ENCODE results near the gene ZNF521. TPM values are rescaled to one million over a fixed set of nuclear protein-coding genes. Genes with fewer than 3 reads are reported as not detected.

The ZNF521 gene
- total and polyA plus RNA-seq, 2 of the 13 experiments (the other 11 are each of a cell fraction or from before 2014, with no cell fraction given) = 0.02 TPM; not detected in 1

- CTCF ChIA-PET (ENCODE audit: low intra/inter-chr PET ratio, low total read pairs) = no interaction called here
- H3K4me3 ChIP-seq (replicated peaks in 1 of 3; ENCODE audit: insufficient read depth in 1 of 3, low read depth in 2 of 3, low read length in 3 of 3) = no peak overlapping the region
- no peaks in the 10 kb centered on the region for H3K27me3 ChIP-seq (ENCODE audit: control insufficient read depth in 1 of 2, insufficient read depth in 2 of 2, low read length in 2 of 2)
- ATAC-seq (no peak), FAIRE-seq (no peak), DNase-seq (ENCODE audit: low spot score) (no peak)
- no peak overlapping the region for H2AFZ ChIP-seq (ENCODE audit: low read length)
- no peak overlapping the region for H3K9ac ChIP-seq (ENCODE audit: insufficient read depth, low read depth, low read length)
- in situ Hi-C loops (cut with HindIII; ENCODE audit: extremely low pct_ligation_motif_present, low pct_unique_long_range_greater_than_20kb) = no loop called here
- H3K27ac ChIP-seq (ENCODE audit: extremely low read length, insufficient read depth, low read length) = no peak overlapping the region
- no TSS peak for BruUV-seq (replicated peaks)
- H4K20me1 ChIP-seq (ENCODE audit: insufficient read depth, low read length) = no peaks in the 10 kb centered on the region
- H3K4me1 ChIP-seq (ENCODE audit: insufficient read depth, low read length) = no peaks in the 10 kb centered on the region
- POLR2A ChIA-PET = no interaction called here
- H3K4me2 ChIP-seq (ENCODE audit: low read depth, low read length) = no peak overlapping the region
- H3K9me3 ChIP-seq (ENCODE audit: low read length) = no peaks in the 10 kb centered on the region
- no peaks in the 10 kb centered on the region for H3K36me3 ChIP-seq (replicated peaks in 1 of 2; ENCODE audit: control insufficient read depth in 1 of 2, insufficient read depth in 2 of 2, low read length in 2 of 2)
- TF ChIP-seq, protein P1, sequence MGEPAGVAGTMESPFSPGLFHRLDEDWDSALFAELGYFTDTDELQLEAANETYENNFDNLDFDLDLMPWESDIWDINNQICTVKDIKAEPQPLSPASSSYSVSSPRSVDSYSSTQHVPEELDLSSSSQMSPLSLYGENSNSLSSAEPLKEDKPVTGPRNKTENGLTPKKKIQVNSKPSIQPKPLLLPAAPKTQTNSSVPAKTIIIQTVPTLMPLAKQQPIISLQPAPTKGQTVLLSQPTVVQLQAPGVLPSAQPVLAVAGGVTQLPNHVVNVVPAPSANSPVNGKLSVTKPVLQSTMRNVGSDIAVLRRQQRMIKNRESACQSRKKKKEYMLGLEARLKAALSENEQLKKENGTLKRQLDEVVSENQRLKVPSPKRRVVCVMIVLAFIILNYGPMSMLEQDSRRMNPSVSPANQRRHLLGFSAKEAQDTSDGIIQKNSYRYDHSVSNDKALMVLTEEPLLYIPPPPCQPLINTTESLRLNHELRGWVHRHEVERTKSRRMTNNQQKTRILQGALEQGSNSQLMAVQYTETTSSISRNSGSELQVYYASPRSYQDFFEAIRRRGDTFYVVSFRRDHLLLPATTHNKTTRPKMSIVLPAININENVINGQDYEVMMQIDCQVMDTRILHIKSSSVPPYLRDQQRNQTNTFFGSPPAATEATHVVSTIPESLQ (CRISPR knock-in tag; conservative IDR thresholded peaks at IDR 0.05) = no peak
- intact Hi-C loops (cut with micrococcal nuclease; ENCODE audit: unreplicated experiment) = no loop called here
- H3K79me2 ChIP-seq (ENCODE audit: insufficient read depth, low read length) = no peaks in the 10 kb centered on the region
These were observed 41.9 kb downstream of the ZNF521 start for GRCh38 chr18:25310045-25310444.

DNA sequence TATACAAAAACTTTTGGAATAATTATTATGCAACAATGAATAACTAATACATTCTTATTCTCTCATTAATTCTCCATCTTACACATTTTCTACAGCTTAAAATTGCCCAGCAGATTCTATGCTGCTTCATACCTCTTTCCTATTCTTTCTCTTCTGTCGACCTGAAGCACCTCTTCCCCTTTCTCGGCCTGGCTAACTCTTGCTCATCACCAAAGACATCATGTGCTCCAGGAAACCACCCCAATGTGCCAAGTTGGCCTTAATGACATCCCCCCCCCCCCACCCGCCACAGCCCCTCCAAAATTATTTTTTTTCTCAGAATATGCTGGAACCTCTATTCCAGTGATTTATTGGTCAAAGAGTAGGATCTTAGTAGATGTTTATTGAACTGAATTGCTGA is 43.6 kb downstream of the ZNF521 start:
- H3K27me3 ChIP-seq (ENCODE audit: control insufficient read depth in 1 of 2, insufficient read depth in 2 of 2, low read length in 2 of 2) = no peaks in the 10 kb centered on the region
- no peak for ATAC-seq
- H4K20me1 ChIP-seq (ENCODE audit: insufficient read depth, low read length) = no peaks in the 10 kb centered on the region
- intact Hi-C loops (cut with micrococcal nuclease; ENCODE audit: unreplicated experiment) (loop anchor here (10.0 kb wide), 1 partner anchor 64 kb away; no protein-coding TSS in a partner anchor), in situ Hi-C loops (cut with HindIII; ENCODE audit: extremely low pct_ligation_motif_present, low pct_unique_long_range_greater_than_20kb) (no loop called here)
- CTCF ChIA-PET (ENCODE audit: low intra/inter-chr PET ratio, low total read pairs) = no interaction called here
- no peak for FAIRE-seq
- BruUV-seq (replicated peaks) = no TSS peak
- TF ChIP-seq NFKB2 (CRISPR knock-in tag; IDR thresholded peaks at IDR 0.05; ENCODE audit: borderline replicate concordance) = no peak
- H2AFZ ChIP-seq (ENCODE audit: low read length) = no peak overlapping the region
- H3K27ac ChIP-seq (ENCODE audit: extremely low read length, insufficient read depth, low read length) = no peak overlapping the region
- no peak for DNase-seq (ENCODE audit: low spot score)
- no peaks in the 10 kb centered on the region for H3K79me2 ChIP-seq (ENCODE audit: insufficient read depth, low read length)
- H3K4me2 ChIP-seq (ENCODE audit: low read depth, low read length) = no peak overlapping the region
- no peak overlapping the region for H3K9ac ChIP-seq (ENCODE audit: insufficient read depth, low read depth, low read length)
- H3K4me3 ChIP-seq (replicated peaks in 1 of 3; ENCODE audit: insufficient read depth in 1 of 3, low read depth in 2 of 3, low read length in 3 of 3) = no peak overlapping the region
- POLR2A ChIA-PET = no interaction called here
- no peaks in the 10 kb centered on the region for H3K36me3 ChIP-seq (replicated peaks in 1 of 2; ENCODE audit: control insufficient read depth in 1 of 2, insufficient read depth in 2 of 2, low read length in 2 of 2)
- H3K4me1 ChIP-seq (ENCODE audit: insufficient read depth, low read length) = no peaks in the 10 kb centered on the region
- H3K9me3 ChIP-seq (ENCODE audit: low read length) = no peaks in the 10 kb centered on the region
- WGBS (ENCODE audit: low lambda C conversion rate) = 1% methylated on average over 3 of the region's 3 CpGs
